GM18907 (cell line): ENCODE measurements around the gene PHF3.
"Not testable (repeated sequence)": the region's sequence is repeated elsewhere in the genome, so short reads cannot be mapped to it uniquely, and the experiment has no call there.

ENCODE experiments used
- ATAC-seq: cut with Tn5 transposase; IDR thresholded peaks from one replicate; pipeline ENCODE4 v1.9.1; 2021; ENCODE audit warnings: mild to moderate bottlenecking, moderate library complexity; ENCODE audit not compliant: unreplicated experiment

The PHF3 gene

DNA sequence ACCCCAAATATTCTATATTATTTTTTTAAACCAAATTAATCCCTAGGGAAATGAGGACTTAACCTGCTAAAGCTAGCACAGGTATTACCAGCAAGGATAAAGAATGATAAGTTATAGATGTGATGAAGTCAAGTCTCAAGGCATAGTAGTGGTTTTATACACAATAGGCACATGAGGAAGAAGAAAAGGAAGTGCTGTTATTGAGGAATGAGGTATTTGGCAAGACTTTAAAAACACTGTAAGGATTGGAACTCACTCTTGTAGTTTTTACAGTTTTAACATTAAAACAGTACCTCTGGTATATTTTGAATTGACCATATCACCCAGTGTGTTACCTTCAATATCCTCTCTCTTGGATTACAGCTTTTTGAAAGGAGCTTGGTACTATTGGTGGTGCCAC, 54.6 kb downstream of the PHF3 start:
- no peak for ATAC-seq

DNA sequence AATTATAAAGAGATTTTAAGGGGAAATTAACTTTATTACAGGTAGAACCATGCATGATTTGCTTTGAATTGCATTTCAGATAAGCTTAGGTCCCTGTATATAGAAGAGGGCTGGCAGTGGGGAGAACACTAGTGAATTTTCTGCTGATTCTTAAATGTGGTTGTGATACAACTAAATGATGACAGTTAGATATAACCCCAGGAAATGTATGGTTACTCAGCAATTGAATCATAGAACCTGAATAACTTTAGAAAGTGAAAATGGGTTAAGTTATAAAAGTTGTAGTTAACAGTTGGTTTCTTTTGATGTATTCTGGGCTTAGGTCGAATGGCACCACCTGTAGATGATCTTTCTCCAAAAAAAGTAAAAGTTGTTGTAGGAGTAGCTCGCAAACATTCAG, 70.1 kb downstream of the PHF3 start:
- ATAC-seq, result no peak

DNA sequence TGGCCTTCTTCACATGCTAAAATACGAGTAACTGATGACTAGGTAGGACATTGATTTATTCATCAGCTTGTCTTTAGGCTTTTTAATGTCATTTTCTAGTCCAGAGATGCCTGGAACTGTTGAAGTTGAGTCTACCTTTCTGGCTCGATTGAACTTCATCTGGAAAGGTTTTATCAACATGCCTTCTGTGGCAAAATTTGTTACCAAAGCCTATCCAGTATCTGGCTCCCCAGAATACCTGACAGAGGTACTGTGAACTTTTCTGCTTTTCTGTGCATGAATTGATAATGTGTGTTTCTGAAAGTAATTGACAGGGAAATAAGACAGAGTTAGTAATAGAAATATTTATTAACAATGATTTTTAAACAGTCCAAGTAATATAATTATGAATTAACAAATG, 71.0 kb downstream of the PHF3 start:
- no peak for ATAC-seq

DNA sequence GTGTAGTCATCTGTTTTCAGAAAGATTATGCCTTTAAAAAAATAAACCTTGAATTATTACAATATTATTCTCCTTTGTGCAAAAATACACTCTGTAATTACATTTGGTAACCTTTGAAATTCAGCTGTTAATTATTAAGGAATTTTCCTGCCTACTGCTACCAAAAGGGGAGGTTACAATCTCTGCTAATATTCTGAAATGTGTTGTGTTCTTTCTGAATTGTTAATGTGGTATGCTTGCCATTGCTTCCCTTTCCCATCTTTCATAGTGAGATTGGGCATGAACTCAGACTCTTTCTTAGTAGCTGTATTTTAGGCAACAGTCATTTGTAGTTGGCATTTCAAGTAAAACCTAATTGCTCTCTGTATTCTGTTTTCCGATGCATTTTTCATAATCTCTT, 73.0 kb downstream of the PHF3 start:
- no peak for ATAC-seq

DNA sequence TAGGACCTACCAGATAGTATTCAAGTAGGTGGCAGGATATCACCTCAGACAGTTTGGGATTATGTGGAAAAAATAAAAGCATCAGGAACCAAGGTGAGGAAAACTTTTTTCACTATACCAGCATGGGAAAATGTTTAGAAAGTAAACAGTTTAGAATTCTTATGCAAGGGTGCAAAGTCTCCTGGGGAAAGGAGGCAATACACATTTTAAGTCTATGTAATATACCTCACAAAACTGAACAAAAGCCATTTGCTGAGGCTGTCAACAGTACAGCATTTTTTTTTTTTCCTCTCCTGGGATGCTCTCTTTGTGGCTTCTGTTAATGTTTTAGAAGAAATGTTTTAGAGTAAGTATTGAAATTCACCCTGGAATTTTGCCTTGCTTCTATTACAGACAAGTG, 73.5 kb downstream of the PHF3 start:
- no peak for ATAC-seq

DNA sequence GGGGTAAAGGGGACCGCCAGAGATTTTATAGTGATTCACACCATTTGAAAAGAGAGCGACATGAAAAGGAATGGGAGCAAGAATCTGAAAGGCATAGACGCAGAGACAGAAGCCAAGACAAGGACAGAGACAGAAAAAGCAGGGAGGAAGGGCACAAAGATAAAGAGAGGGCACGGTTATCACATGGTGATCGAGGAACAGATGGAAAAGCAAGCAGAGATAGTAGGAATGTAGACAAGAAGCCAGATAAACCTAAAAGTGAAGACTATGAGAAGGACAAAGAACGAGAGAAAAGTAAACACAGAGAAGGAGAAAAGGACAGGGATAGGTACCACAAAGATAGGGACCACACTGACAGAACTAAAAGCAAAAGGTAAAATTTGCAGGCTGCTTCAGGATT, 77.7 kb downstream of the PHF3 start:
- ATAC-seq, result no peak

DNA sequence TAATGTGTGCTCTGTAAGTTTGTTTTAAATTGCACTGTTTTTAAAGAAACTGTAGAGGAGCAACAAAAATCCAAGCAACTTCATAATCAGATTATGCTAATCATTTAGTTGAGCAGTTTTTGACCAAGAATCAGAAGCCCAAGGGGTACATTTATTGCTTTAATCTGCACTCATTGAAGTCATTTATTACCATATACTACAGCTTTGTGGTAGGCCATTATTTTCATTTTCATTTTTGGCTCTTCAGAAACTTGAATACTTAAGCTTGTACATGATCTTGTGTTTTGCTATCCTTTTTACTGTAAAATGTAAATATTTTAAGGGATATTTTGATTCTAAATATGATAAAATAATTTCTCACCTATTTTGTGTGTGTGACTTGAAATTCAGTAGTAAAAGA, 78.5 kb downstream of the PHF3 start:
- peak; percentile 74 for ATAC-seq

DNA sequence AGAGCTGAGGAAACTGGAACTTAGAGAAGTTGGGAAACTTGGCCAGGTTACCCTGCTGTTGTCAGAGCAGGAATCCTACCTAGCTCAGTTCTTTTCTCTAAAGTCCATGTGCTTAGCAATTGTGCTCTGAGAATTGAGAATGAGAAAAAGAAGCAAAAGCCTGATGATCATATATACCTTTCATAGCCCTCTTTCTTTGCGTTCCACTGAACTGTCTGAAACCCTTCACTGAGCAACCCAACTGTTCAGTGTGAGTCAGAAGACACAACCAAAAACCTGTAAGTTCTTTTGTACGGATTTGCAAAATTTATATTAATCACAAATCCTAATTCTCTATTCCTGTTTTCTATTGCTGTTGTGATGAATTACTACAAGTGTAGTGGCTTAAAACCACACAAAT, 80.6 kb downstream of the PHF3 start:
- no peak for ATAC-seq

DNA sequence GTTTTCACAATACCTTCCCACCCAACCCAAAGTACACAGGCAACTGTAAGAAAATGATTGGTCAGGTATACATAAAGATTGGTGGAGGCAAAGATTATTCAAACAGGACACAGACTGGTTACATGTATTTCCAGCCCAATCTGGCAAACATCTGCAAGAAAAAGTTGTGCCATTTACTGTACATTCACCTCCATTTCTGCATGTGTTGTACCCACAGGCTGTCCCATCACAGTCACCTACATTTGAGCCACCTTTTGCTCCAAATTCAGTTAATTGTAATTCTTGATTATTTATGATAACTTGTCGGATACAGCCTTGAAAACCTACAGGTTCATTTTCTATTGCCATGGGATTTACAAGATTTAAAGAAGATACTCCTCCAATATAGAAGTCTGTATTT, 85.6 kb downstream of the PHF3 start:
- ATAC-seq, result no peak

DNA sequence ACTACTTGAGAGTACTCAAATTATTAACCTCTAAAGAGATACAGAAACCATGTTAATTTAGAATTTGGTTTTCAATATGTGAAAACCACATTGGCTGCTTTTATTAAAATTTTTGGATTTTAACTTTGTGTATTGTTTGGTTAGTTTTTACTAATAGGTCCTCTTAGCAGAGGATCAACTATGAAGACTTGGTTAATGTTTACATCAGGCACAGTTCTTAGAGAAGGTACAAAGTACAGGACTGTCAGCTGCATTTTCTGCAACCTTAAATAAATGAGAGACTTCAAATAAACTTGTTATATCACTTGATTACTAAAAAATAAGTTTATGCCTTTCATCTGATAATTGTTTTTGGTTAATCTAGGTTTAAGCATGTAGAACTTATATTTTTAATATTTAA, 89.1 kb downstream of the PHF3 start:
- ATAC-seq, result peak; percentile 55

DNA sequence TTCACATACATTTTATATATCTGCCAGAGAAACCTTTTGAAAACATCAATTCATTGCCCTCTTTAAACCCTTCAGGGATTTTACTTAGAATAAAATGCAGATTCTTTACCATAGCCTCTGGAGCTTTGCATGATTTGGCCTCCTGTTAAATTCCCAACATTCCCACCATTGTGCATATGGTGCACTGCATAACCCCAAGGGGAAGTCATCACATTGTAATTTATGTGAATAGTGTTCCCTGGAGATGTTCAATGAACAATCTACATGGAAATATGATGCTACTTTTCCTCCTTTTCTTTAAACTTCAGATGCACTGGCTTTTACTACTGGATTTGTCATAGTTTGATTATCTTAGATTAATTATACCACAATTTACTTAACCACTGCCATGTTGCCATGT, 94.7 kb downstream of the PHF3 start:
- no peak for ATAC-seq

DNA sequence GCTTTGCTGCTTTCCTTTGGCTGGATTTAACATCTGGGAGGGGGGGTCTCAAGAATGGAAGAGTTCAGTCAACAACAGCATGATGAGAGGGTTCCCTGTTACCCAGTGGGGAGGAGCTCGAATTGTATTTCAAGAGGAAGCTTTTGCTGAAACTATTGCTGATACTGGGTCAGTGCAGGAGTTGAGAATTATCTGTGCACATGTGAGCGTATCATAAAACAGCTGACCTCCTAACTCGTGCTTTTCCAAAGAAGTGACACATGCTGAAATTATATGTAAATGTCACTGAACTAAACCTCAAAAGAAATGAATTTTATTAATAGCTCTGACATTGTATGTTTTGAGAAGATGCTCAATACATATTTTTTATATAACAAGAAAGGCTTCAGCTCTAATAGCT, 96.3 kb downstream of the PHF3 start:
- ATAC-seq, result no peak

DNA sequence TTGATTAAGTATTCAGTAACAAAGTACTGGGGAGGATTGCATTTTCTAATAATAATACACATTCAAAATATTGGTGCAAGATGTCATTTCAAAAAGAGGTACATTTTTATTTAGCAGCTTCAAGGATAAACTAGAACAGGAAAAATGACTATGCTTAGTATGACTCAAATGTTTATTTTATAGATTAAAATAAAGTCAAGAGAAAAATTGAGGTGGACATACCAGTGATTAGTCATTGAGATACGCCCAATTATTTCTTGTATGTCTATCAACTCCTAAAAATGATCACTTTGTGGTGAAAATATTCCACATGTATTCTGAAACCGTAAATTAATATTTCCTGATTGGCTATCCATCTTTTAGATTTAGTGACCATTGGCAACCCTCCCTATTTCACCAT, 96.7 kb downstream of the PHF3 start:
- no peak for ATAC-seq

DNA sequence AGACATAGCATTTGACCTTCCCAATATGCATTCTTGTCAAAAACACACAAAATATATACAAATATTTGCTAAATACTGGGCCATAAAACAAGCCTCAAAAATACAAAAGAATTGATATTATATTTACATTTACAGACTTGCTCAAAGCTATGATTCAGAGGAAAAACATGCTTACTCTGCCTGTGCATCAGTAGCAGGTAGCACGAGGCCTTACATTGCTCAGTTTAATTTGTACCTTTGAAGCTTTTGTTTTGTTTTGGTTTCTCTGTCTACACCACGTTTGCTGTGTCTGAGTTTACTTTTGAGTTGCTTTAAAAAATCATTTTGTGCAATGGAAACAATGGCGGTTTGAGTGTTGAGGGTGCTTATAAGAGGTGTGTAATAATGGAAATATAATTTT, 99.3 kb downstream of the PHF3 start:
- no peak for ATAC-seq

DNA sequence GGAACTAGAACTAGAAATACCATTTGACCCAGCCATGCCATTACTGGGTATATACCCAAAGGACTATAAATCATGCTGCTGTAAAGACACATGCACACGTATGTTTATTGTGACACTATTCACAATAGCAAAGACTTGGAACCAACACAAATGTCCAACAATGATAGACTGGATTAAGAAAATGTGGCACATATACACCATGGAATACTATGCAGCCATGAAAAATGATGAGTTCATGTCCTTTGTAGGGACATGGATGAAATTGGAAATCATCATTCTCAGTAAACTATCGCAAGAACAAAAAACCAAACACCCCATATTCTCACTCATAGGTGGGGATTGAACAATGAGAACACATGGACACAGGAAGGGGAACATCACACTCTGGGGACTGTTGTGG, 102.6 kb downstream of the PHF3 start:
- ATAC-seq, result not testable (repeated sequence)

DNA sequence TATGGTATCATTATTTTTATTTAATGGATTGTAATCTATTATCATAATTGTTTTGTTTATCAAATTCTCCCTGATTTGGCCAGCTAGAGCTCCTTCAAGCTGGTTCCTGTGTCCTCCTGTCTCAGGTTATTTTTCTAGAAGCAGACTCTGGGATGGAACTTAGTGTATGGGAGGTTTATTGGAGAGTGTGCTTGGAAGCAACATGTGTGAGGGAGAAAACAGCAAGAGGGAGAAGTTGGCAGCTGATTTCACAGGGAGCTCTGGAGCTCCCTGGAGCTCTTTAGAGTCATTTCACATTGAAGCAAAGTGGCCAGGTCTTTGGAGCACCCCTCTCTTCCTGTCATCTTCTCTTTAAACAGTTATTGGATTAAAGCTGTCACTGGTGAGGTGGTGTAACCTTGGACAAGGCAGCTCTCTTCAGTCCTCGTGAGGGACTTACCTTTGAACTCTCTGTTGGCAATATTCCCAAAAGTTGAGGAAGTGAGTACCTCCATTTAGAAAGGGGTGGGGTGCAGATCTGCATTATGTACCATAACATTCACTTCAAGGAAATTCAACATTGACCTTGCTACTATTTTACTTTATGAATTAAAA, 103.6 kb downstream of the PHF3 start:
- no peak for ATAC-seq

DNA sequence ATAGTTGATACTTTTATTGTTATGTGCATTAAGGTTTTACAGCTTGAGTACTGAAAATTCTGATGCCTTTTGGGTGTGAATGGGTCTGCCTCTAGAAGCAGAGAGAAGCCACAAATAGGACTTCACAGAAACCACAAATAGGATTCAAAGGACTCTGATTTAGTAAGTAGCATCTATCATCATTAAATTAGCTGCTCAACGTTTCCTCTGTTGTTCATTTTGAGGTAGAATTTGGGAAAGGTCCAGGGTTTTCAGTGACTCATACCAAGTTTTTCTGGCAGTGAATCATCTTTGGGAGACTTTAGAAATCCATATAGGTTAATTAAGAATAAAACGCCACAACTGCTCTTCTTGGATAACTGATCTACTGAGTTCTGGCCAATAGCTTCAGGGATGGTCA, 105.1 kb downstream of the PHF3 start:
- no peak for ATAC-seq

DNA sequence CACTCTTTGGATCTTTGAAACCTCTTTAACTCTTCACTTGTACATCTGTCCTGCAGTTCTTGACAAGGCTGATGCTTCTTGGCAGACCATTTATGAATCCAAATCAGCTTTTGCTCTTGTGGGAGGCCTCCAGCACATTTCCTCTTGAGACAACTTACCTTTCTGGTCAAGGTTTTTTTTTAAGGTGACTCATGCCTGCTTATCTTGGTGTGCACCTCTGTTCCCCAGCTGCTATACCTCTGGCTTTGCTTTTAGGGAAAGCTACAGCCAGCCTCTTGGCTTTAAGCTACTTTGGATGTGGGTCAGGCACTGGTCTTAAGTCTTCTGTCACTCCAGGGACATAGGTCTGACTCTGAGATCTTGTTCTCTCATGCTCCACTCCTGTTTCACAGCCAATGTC, 106.5 kb downstream of the PHF3 start:
- ATAC-seq, result no peak

DNA sequence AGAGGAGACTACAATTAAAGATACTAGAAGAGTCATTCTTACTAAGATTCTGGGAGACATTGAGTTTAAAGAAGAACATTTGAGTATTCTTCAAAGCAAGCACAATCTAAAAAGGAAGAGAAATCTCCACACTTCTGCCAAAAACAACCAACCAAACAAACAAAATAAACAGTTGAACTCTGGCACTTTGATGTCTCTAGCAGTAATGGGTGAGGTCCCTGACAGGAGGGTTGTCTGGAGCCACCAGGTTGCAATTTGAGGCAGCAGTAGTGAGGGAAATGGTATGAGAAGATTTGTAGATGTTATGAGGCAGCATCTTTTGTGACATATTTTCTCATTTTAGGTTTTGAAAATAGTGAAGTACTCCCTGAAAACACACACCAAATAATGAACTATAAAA, 108.1 kb downstream of the PHF3 start:
- no peak for ATAC-seq

DNA sequence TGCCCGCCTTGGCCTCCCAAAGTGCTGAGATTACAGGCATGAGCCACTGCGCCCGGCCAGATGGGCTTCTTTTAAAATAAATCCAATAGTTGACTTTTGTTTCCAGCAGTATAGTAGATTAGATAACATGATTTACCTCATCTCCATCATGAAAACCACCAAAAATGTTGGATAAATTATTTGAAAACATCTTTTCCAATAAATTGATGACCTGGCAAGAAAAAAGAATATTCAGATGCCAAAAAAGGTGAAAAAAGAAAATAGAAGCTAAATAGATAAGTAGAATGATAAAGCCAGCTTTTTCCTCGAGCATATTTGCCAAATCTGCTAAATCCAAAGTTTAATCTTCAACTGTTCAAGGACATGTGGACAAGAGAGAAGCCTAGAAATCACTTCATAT, 109.2 kb downstream of the PHF3 start:
- no peak for ATAC-seq

DNA sequence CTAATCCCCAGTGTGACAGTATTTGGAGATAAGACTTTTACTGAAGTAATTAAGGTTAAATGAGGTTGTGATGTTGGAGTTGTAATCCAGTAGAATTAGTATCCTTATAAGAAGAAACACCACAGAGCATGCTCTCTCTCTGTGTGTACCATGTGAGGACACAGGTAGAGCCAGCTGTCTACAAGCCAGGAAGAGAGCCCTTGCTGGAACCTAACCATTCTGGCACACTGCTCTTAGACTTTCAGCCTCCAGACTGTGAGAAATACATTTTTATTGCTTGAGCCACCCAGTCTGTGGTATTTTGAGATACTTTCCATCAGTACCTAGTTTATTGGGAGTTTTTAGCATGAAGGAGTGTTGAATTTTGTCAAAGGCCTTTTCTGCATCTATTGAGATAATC, 110.2 kb downstream of the PHF3 start:
- ATAC-seq, result no peak

DNA sequence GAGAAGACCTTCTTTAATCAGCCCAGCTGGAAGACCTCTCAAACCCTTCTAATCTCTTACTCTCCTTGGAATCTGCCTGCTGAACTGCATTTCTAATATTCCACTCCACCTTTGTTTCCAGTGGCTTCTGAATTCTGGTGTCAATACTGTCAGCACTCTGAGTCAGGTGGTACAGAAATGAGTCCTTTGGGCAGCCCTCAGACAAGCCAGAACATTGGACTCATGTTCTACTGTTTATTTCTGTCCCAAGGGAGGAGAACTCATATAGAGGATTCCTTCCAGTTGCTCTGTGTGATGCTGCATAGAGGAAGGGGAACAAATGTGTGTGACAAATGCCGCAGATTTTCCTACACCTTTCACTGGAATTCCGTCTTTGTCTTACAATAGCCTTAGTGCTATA, 114.8 kb downstream of the PHF3 start:
- ATAC-seq, result no peak

DNA sequence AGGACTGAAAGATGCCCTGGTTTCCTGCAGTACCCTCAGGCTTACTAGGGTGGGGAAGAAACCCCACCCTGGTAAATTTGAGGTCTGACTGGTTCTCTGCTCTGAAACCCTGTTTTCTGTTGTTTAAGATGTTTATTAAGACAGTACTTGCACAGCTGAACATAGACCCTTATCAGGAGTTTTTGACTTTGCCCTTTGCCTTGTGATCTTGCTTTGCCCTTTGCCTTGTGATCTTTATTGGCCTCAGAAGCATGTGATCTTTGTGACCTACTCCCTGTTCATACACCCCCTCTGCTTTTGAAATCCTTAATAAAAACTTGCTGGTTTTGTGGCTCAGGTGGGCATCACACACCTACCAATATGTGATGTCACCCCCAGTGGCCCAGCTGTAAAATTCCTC, 121.7 kb downstream of the PHF3 start:
- ATAC-seq, result not testable (repeated sequence)

DNA sequence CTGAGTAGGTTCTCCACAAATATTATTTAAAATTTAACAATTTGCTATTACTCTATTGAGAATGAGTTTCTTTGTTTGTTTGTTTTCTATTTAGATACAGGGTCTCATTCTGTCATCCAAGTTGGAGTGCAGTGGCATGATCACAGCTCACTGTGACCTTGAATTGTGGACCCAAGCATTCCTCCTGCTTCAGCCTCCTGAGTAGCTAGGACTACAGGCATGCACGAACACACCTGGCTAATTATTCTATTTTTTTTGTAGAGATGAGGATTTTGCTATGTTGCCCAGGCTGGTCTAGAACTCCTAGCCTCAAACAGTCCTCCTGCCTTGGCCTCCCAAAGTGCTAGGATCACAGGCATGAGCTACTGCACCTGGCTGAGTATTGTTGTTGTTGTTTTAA, 122.2 kb downstream of the PHF3 start:
- ATAC-seq, result no peak
